Uterus (tissue), 2 donors: ENCODE data around the gene OR51B2.

Experiments
- POLR2A ChIP-seq, 2 donors: fragments of 450-650 bp; IDR thresholded peaks; one replicate each; pipeline ENCODE4 v1.6.1; 2016; ENCODE audit warnings: antibody characterized with exemption in 2 of 2, mild to moderate bottlenecking in 1 of 2, moderate library complexity in 1 of 2
- TF ChIP-seq, protein P1 (sequence below), 4 experiments: fragments of 200-600 bp in 2 of 4; fragments of 450-650 bp in 2 of 4; sonication (generic) in 2 of 4; IDR thresholded peaks; one replicate each; pipeline ENCODE4 v1.5.1; 2016 to 2019; ENCODE audit warnings: antibody characterized with exemption in 4 of 4, mild to moderate bottlenecking in 2 of 4, moderate library complexity in 1 of 4

DNA sequence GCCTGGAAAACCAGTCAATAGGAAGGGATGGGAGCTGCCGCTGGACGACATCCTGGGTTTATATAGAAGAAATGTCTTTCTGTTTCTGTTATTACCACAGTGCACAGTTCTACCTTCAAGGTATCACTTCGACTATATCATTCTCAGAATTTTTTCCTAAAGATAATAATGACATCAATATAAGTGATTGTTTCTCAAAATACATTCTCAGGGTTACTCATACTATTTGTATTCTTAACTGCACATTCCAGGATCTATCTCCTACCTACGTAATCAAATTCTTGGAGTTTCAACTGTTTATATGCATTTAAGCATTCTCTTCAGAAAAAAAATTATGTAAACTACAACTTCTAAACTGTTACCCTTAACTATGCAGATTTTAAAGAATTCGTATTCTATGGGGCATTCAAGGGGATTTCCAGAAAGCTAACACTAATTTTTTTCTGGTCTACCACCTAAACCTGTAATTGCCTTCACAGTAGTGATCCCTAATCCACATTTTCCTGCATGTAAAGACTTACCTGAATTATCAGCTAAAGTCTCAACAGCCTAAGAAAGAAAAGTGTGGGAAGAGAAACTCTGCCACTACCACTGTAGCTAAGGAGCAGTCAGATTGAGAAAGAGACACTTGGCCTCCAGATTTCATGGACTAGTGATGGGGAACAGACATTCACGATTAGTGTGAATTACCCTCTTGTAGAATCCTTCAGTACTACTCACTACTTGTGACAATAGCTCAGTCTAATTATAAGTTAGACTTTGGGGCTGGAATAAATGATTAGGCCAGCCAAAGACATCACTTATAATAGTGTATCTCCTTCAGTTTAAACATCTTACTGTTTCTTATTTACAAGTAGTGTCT, 19.6 kb upstream of the OR51B2 start, which contains the start of gene OR51B5:
- TF ChIP-seq, protein P1, sequence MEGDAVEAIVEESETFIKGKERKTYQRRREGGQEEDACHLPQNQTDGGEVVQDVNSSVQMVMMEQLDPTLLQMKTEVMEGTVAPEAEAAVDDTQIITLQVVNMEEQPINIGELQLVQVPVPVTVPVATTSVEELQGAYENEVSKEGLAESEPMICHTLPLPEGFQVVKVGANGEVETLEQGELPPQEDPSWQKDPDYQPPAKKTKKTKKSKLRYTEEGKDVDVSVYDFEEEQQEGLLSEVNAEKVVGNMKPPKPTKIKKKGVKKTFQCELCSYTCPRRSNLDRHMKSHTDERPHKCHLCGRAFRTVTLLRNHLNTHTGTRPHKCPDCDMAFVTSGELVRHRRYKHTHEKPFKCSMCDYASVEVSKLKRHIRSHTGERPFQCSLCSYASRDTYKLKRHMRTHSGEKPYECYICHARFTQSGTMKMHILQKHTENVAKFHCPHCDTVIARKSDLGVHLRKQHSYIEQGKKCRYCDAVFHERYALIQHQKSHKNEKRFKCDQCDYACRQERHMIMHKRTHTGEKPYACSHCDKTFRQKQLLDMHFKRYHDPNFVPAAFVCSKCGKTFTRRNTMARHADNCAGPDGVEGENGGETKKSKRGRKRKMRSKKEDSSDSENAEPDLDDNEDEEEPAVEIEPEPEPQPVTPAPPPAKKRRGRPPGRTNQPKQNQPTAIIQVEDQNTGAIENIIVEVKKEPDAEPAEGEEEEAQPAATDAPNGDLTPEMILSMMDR (IDR thresholded peaks at IDR 0.05) = no peak
- TF ChIP-seq POLR2A (IDR thresholded peaks at IDR 0.05) = no peak
